AG09319 (cell line): ENCODE measurements around the gene KNTC1.
"Not testable (repeated sequence)": the region's sequence is repeated elsewhere in the genome, so short reads cannot be mapped to it uniquely, and the experiment has no call there.

Experiments used
- DNase-seq: peaks from one replicate; pipeline ENCODE4 v3.0.0-alpha.2; 2010; ENCODE audit warnings: low read depth; ENCODE audit errors: extremely low read depth
- CTCF ChIP-seq: IDR thresholded peaks from 2 replicates; pipeline ENCODE4 v1.5.1; 2011; ENCODE audit warnings: low read depth, mild to moderate bottlenecking, inconsistent platforms, low read length, moderate library complexity

KNTC1 gene

GRCh38 chr12:122491991-122492390 lies 35.1 kb upstream of the KNTC1 start:
- TF ChIP-seq CTCF, result no peak
- DNase-seq, result no peak

- not testable (repeated sequence) for DNase-seq
These were observed 33.8 kb upstream of the KNTC1 start for GRCh38 chr12:122493222-122493621.

- TF ChIP-seq CTCF, result no peak
- no peak for DNase-seq
These were observed 31.8 kb upstream of the KNTC1 start for GRCh38 chr12:122495258-122495657.

DNA sequence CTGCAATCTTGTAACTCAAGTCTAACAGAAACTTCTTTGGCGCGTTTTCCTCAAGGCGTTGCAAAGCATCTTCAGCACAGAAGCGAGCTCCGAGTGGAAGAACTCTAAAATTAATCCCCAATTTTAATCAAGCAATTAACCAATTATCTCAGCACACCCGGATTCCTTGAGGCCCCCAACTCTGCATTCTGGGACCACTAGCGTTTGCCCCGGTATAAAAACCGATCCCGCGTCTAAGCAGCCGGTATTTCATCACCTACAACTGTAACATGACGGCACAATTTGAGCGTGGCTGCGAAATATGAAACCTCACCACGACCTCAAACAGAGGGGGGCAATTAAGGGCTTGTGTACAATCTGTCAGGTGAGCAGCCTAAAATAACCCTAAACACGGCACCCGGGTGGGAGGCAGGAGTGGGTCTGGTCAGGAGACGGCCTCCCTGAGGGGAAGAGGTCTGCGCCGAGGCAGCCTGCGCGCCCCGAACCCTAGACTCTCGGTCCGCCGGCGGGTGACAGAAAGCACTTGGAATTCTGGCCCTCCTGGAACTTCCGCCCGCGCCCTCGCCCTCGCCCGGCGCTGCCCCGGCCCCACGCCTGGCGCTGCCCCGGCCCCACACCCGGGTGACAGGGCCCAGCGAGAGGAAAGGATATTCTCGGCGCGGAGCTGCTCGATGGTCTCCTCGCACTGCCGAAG lies 26.9 kb upstream of the KNTC1 start:
- no peak for TF ChIP-seq CTCF
- DNase-seq, result no peak

DNA sequence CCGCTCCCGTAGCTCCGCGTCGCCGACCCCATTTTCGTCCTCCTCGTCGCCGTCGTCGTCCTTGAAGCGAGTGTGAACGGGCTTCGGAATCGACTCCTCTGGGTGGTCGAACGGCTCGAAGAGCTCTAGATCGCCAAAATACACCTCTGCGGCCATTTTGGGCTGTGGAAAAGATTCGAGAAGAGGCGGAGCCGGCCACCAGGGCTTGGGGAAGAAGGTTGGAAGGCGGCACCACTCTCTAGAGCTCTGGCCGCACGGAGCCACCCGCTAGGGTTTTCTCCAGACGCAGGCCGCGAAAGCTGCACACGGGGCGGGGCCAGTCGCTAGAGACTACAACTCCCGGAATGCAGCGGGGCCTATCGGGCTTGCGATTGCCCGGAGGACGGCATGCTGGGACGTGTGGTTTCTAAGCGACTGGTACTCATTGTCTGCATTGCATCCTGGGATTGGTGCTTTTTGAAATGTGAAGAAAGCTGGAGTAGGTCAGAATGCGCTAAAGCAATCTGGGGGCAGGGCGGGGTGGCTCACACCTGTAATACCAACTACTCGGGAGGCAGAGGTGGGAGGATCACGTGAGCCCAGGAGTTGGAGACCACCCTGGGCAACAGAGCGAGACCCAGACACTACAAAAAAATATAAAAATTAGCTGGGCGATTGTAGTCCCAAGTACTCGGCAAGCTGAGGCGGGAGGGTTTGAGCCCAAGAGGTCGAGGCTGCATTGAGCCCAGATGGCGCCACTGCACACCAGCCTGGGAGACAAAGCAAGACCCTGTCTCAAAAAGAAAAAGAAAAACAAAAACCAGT lies 26.2 kb upstream of the KNTC1 start, which contains the start of gene ZCCHC8:
TSS of gene ZCCHC8 (minus strand) at position 248 of the 804 bp plus-strand sequence. CDS start at position 156, 92 bp downstream.
- TF ChIP-seq CTCF, result no peak; the same call in 1 of the 2 replicates
- DNase-seq, result peak; percentile 95

GRCh38 chr12:122501489-122501989 lies 25.5 kb upstream of the KNTC1 start:
- no peak for DNase-seq
- TF ChIP-seq CTCF, result no peak

DNA sequence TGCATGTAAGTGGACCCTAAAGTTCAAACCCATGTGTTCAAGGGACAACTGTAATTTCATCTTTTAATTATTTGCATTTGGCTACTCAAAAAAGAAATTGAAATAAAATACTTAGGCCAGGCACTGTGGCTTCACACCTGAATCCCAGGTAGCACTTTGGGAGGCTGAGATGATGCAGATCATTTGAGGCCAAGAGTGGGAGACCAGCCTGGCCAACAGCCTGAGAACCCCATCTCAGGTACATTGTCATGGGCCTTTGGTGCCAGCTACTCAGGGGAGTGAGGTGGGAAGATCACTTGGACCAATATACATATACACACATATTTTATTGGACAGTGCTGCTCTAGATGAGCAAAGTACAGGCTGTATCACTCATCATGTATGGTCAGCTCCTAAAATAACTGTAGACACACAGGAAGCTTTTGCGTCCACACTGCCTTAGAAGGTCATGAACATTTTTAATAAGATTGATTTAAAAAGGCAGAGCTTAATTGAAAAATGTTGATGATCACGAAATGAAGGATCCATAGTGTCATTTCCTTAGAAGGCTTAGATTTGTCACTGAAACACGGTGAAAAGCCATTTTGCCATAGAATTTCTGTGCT lies 23.8 kb upstream of the KNTC1 start:
- DNase-seq, result no peak
- TF ChIP-seq CTCF, result no peak
